ENCODE data around the gene HDAC4. TPM values are rescaled to one million over a fixed set of nuclear protein-coding genes. Genes with fewer than 3 reads are reported as not detected.

The HDAC4 gene
- total and polyA plus RNA-seq, 2 of the 8 experiments (the other 6 are each of a cell fraction or from before 2014, with no cell fraction given): 15.4 to 31.5 TPM

- Histone ChIP-seq H3K27ac (ENCODE audit: low read depth, low read length) (no peak overlapping the region), H3K4me1 (replicated peaks in 1 of 4; ENCODE audit: control insufficient read depth in 3 of 4, insufficient read depth in 4 of 4, low read length in 3 of 4) (peaks cover 2 to 12% (median 8%) of the 10 kb centered on the region in 4 experiments; a peak in 5 of 7 replicates), H4K5ac (ENCODE audit: insufficient read length, low read depth, low read length) (no peak overlapping the region), H3K4ac (replicated peaks; ENCODE audit: insufficient read length, low read depth, low read length) (no peak overlapping the region), H3K9ac (replicated peaks in 1 of 4; ENCODE audit: extremely low read depth in 1 of 4, low read depth in 3 of 4, low read length in 3 of 4) (no peak overlapping the region), H2BK12ac (ENCODE audit: low read depth, low read length) (no peak overlapping the region), H4K8ac (ENCODE audit: extremely low read depth, insufficient read depth, low read length) (no peak overlapping the region), H3K27me3 (replicated peaks in 1 of 4; ENCODE audit: control insufficient read depth in 3 of 4, extremely low read depth in 1 of 4, insufficient read depth in 3 of 4, low read length in 3 of 4) (no peaks in the 10 kb centered on the region), H3K56ac (replicated peaks; ENCODE audit: insufficient read length, low read depth, low read length) (no peak overlapping the region), H3K79me1 (ENCODE audit: low read depth, low read length) (peaks cover 12% of the 10 kb centered on the region; the same call in 1 of the 2 replicates), H4K20me1 (replicated peaks in 1 of 2; ENCODE audit: control insufficient read depth in 1 of 2, insufficient read depth in 2 of 2, low read length in 2 of 2) (peaks cover 11 to 19% of the 10 kb centered on the region in 2 experiments), H2AK5ac (ENCODE audit: low read depth, low read length) (no peak overlapping the region), H3K9me3 (ENCODE audit: insufficient read depth in 2 of 2, low read depth in 1 of 2, low read length in 1 of 2) (no peaks in the 10 kb centered on the region), H4K91ac (replicated peaks; ENCODE audit: insufficient read length, low read length) (no peak overlapping the region), H3K23me2 (ENCODE audit: low read depth, low read length) (no peaks in the 10 kb centered on the region), H3K36me3 (ENCODE audit: control insufficient read depth in 2 of 4, insufficient read depth in 4 of 4, low read length in 3 of 4) (no peaks in the 10 kb centered on the region), H3K4me2 (ENCODE audit: insufficient read depth in 1 of 2, low read depth in 2 of 2, low read length in 2 of 2) (no peak overlapping the region), H2AFZ (ENCODE audit: low read length) (no peak overlapping the region), H2BK20ac (ENCODE audit: low read length) (no peak overlapping the region), H3K14ac (ENCODE audit: insufficient read length) (no peak overlapping the region), H3K4me3 (ENCODE audit: extremely low read depth in 1 of 4, insufficient read depth in 2 of 4, low read depth in 3 of 4, low read length in 4 of 4) (no peak overlapping the region), H2BK15ac (ENCODE audit: low read length) (no peak overlapping the region), H3K18ac (ENCODE audit: extremely low read depth, low read length) (no peak overlapping the region), H2BK5ac (ENCODE audit: low read depth, low read length) (no peak overlapping the region), H3K23ac (ENCODE audit: insufficient read length) (no peak overlapping the region), H2BK120ac (replicated peaks; ENCODE audit: low read depth, low read length) (no peak overlapping the region), H3K79me2 (ENCODE audit: control insufficient read depth in 1 of 2, insufficient read depth in 2 of 2, low read length in 2 of 2) (peaks cover 0 to 81% of the 10 kb centered on the region in 2 experiments; a peak in 3 of 4 replicates)
- CTCF ChIA-PET (ENCODE audit: partially characterized antibody): interaction anchor here (1.4 kb wide), 1 partner anchor 15 kb away, joined by 5 read pairs; no protein-coding TSS in a partner anchor
- 87% methylated on average over 14 of the region's 14 CpGs; no CpG with 5 or more reads in 1 of the 2 experiments for WGBS, 2 experiments (ENCODE audit: extremely low coverage in 1 of 2, insufficient coverage in 1 of 2, insufficient read length in 1 of 2, insufficient replicate concordance in 2 of 2, low coverage in 1 of 2, low lambda C conversion rate in 2 of 2, missing lambda C conversion rate in 1 of 2)
- POLR2A ChIA-PET (ENCODE audit: partially characterized antibody): no interaction called here
- DNase-seq (ENCODE audit: low read depth in 1 of 2, low spot score in 2 of 2) (no peak), FAIRE-seq (no peak)
- TF ChIP-seq BRCA1 (IDR thresholded peaks at IDR 0.05; ENCODE audit: low read depth, low read length) (no peak), CTCF (IDR thresholded peaks at IDR 0.05; ENCODE audit: control extremely low read depth in 1 of 3, insufficient read depth in 1 of 3, low read depth in 1 of 3, low read length in 3 of 3) (no peak), EZH2 (IDR thresholded peaks at IDR 0.05; ENCODE audit: low read depth, low read length, severe bottlenecking) (no peak), MAFK (IDR thresholded peaks at IDR 0.05; ENCODE audit: low read depth, low read length) (no peak), POLR2A (IDR thresholded peaks at IDR 0.05; ENCODE audit: control extremely low read depth in 1 of 2, low read depth in 2 of 2, low read length in 2 of 2) (no peak), POLR2AphosphoS5 (IDR thresholded peaks at IDR 0.05; ENCODE audit: low read depth, low read length) (no peak), BACH1 (IDR thresholded peaks at IDR 0.05; ENCODE audit: low read length) (no peak), BCL11A (IDR thresholded peaks at IDR 0.05; ENCODE audit: low read depth in 2 of 2, low read length in 2 of 2) (no peak), YY1 (IDR thresholded peaks at IDR 0.05; ENCODE audit: low read depth, low read length) (no peak), HDAC2 (IDR thresholded peaks at IDR 0.05; ENCODE audit: borderline replicate concordance in 1 of 2, low read depth in 2 of 2, low read length in 2 of 2) (no peak), SRF (IDR thresholded peaks at IDR 0.05; ENCODE audit: low read depth, low read length) (no peak), PHF8 (conservative IDR thresholded peaks at IDR 0.05; ENCODE audit: low read depth, low read length) (no peak), SP1 (IDR thresholded peaks at IDR 0.05; ENCODE audit: low read depth, low read length) (no peak)
These were observed 191.0 kb downstream of the HDAC4 start for GRCh38 chr2:239209783-239210182.

Measured in H1 (cell line).